Muscle layer of duodenum (tissue), 2 donors: ENCODE results near the gene GRID1.

Experiments used
- H3K27ac ChIP-seq: one replicate; pipeline ENCODE4 v1.7.0; 2013; ENCODE audit warnings: mild to moderate bottlenecking, low read length
- H3K27me3 ChIP-seq: one replicate; pipeline ENCODE4 v1.7.0; 2013; ENCODE audit warnings: low read depth, mild to moderate bottlenecking, control low read depth, low read length
- H3K36me3 ChIP-seq, 2 donors: one replicate each; pipeline ENCODE4 v1.7.0; 2013; ENCODE audit warnings: low read length in 2 of 2, control low read depth in 1 of 2, mild to moderate bottlenecking in 1 of 2; ENCODE audit not compliant: insufficient read depth in 2 of 2, control insufficient read depth in 1 of 2
- H3K4me1 ChIP-seq, 2 donors: one replicate each; pipeline ENCODE4 v1.7.0; 2013; ENCODE audit warnings: low read length in 2 of 2, mild to moderate bottlenecking in 2 of 2, control low read depth in 1 of 2, moderate library complexity in 1 of 2; ENCODE audit not compliant: insufficient read depth in 2 of 2, control insufficient read depth in 1 of 2
- H3K4me3 ChIP-seq, 2 donors: one replicate each; pipeline ENCODE4 v1.7.0; 2013; ENCODE audit warnings: low read length in 2 of 2, low read depth in 1 of 2, mild to moderate bottlenecking in 1 of 2
- H3K9me3 ChIP-seq, 2 donors: one replicate each; pipeline ENCODE4 v1.7.0; 2013; ENCODE audit warnings: low read length in 2 of 2, control low read depth in 1 of 2, mild to moderate bottlenecking in 1 of 2; ENCODE audit not compliant: control insufficient read depth in 1 of 2
- donor health status: healthy.

The GRID1 gene

GRCh38 chr10:86139066-86139657 is 227.4 kb downstream of the GRID1 start:
- no peak overlapping the region for H3K4me3 ChIP-seq
- H3K27me3 ChIP-seq: no peaks in the 10 kb centered on the region
- no peaks in the 10 kb centered on the region for H3K36me3 ChIP-seq
- no peak overlapping the region for H3K27ac ChIP-seq
- no peaks in the 10 kb centered on the region for H3K9me3 ChIP-seq
- H3K4me1 ChIP-seq: no peaks in the 10 kb centered on the region

DNA sequence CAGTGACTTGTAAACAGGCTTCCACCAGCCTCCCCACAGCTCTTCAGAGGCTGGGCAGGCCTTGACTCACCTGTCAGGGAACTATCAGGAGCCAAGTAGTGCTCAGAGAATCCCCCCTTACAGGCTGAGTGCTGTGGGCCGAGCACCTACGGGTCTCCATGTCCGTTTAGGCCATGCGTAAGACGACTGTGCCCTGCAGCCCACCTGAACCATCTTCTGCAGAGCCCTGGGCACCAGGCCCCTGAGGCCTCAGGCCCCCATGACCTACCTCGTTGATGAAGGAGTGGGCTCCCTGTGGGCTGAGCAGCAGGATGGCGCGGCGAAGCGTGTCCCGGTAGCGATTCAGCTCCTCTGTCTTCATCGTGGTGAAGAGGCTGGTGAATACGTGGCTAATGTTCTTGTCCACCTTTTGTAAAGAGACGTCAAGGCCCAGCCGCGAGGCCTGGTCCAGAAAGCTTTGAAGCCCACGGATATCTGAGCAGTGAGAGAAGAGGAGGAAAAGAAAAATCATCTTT is 228.0 kb downstream of the GRID1 start:
- Histone ChIP-seq H3K9me3 (no peaks in the 10 kb centered on the region), H3K4me1 (no peaks in the 10 kb centered on the region), H3K4me3 (no peak overlapping the region), H3K27ac (no peak overlapping the region), H3K27me3 (no peaks in the 10 kb centered on the region), H3K36me3 (no peaks in the 10 kb centered on the region)

DNA sequence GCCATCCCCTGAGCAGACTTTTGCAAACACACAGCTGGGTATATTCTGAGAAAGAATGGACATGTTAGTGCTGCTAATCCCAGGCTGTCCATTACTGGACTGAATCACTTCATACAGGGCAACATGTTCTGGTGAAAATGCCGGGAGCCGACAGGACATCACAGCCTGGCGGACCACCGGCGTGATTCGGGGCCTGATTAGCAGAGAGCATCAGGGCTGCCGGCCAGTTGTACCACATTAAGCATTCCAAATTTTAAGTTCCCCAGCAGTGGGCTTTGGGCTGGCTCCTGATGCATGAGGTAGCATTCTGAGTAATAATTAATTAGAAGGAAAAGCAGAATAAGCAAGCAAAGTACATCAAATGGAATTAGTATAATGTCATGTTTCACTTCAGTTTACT is 229.0 kb downstream of the GRID1 start:
- Histone ChIP-seq H3K27me3 (no peaks in the 10 kb centered on the region), H3K4me1 (no peaks in the 10 kb centered on the region), H3K9me3 (no peaks in the 10 kb centered on the region), H3K27ac (no peak overlapping the region), H3K4me3 (no peak overlapping the region), H3K36me3 (no peaks in the 10 kb centered on the region)

DNA sequence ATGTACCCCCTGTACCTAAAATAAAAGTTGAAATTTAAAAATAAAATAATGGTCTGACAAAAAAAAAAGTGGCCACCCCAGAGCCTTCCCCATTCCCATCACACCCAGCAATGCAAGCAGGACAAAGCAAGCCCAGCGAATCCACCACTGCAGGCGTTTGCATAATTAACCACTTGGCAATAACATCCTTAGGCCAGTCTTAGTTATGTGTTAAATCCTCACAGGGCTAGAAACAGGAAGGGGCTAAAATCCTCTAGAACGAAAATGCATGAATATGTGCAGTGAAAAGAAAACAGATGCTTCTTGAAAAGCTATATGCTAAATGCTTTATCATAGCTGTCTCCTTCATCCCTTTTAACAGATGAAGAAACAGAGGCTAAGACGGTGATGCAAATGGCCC is 229.7 kb downstream of the GRID1 start:
- Histone ChIP-seq H3K4me1 (no peaks in the 10 kb centered on the region), H3K27ac (no peak overlapping the region), H3K27me3 (no peaks in the 10 kb centered on the region), H3K9me3 (no peaks in the 10 kb centered on the region), H3K36me3 (no peaks in the 10 kb centered on the region), H3K4me3 (no peak overlapping the region)

GRCh38 chr10:86135191-86135590 is 231.4 kb downstream of the GRID1 start:
- Histone ChIP-seq H3K4me1 (no peaks in the 10 kb centered on the region), H3K27ac (no peak overlapping the region), H3K27me3 (no peaks in the 10 kb centered on the region), H3K36me3 (no peaks in the 10 kb centered on the region), H3K4me3 (no peak overlapping the region), H3K9me3 (peaks cover 0 to 6% of the 10 kb centered on the region in 2 donors)

- Histone ChIP-seq H3K27me3 (no peaks in the 10 kb centered on the region), H3K4me3 (no peak overlapping the region), H3K27ac (no peak overlapping the region), H3K9me3 (peaks cover 0 to 6% of the 10 kb centered on the region in 2 donors), H3K4me1 (no peaks in the 10 kb centered on the region), H3K36me3 (no peaks in the 10 kb centered on the region)
Measured at GRCh38 chr10:86130737-86131475, 235.7 kb downstream of the GRID1 start.

GRCh38 chr10:86130041-86130440 is 236.6 kb downstream of the GRID1 start:
- H3K9me3 ChIP-seq: peaks cover 0 to 6% of the 10 kb centered on the region in 2 donors
- no peak overlapping the region for H3K4me3 ChIP-seq
- H3K4me1 ChIP-seq: no peaks in the 10 kb centered on the region
- H3K27ac ChIP-seq: no peak overlapping the region
- no peaks in the 10 kb centered on the region for H3K27me3 ChIP-seq
- no peaks in the 10 kb centered on the region for H3K36me3 ChIP-seq

DNA sequence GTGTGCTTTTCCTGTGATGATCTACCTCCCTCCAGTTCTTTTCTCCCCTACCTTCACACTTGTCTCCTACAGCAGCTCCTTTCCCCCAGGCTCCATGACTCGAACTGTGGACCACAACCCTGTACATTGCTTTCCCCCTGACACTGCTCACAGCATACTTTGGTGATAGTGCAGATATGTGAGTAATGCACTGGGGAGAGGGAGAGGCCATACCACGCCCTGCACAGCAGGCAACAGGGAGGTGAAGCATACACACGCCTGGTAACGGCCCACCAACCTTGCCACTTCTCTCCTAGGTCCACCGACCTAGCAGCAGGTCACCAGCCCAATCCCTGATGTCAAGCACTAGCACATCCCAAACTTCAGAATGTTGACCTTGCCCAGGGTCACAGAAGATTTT is 238.2 kb downstream of the GRID1 start:
- Histone ChIP-seq H3K36me3 (no peaks in the 10 kb centered on the region), H3K4me1 (no peaks in the 10 kb centered on the region)

DNA sequence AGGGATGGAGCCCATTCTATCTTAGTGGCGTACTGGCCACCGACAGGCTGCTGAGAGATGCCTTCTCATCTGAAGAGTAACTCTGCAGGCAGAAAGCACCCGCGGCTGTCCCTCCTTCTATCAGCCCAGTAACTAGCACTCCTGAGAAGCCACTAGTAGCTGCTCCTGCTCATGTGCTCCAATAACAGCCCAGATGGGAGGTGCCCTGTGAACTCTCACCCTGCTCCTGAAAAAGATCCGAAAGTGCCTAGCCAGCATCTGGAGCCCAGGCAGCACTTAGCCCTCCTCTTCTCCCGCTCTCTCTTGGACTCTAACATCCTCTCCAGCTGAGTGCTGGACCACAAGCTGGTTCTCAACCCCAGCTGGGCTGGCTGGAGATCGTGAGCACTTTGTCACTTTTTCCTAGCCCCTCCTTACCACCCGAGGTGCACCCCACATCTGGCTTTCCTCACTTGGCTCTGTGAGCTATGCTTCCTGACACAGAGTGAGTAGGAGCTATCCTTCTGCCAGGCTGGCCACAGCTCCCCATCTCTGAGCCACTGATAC is 239.2 kb downstream of the GRID1 start:
- peaks cover 0 to 6% of the 10 kb centered on the region in 2 donors for H3K9me3 ChIP-seq
- H3K4me1 ChIP-seq: no peaks in the 10 kb centered on the region
- no peak overlapping the region for H3K27ac ChIP-seq
- H3K27me3 ChIP-seq: no peaks in the 10 kb centered on the region
- no peak overlapping the region for H3K4me3 ChIP-seq
- no peaks in the 10 kb centered on the region for H3K36me3 ChIP-seq

More for the DNA sequence above, 238.2 kb downstream of the GRID1 start:
- Histone ChIP-seq H3K4me3 (no peak overlapping the region), H3K27me3 (no peaks in the 10 kb centered on the region), H3K27ac (no peak overlapping the region), H3K9me3 (peaks cover 0 to 6% of the 10 kb centered on the region in 2 donors)

DNA sequence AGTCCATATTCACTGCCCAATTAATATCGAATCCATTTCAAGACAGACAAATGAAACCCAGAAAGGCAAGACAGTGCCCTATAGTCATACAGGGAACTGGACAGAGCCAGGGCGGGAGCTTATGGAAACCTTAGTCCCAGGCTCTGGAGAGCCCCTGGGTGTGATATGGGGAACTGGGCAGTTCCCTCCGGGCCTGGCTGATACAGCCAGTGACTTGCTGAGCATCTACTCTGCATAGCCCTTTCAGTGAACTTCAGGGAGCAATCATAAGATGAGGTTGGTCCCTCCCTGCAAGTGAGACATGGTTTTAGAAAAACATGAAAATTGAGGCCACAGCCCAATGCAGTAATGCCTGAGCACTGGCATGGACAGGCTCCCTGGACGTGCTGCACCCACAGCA is 241.9 kb downstream of the GRID1 start:
- no peaks in the 10 kb centered on the region for H3K36me3 ChIP-seq
- H3K4me1 ChIP-seq: no peaks in the 10 kb centered on the region
- H3K9me3 ChIP-seq: no peaks in the 10 kb centered on the region
- no peaks in the 10 kb centered on the region for H3K27me3 ChIP-seq
- no peak overlapping the region for H3K4me3 ChIP-seq
- H3K27ac ChIP-seq: no peak overlapping the region

DNA sequence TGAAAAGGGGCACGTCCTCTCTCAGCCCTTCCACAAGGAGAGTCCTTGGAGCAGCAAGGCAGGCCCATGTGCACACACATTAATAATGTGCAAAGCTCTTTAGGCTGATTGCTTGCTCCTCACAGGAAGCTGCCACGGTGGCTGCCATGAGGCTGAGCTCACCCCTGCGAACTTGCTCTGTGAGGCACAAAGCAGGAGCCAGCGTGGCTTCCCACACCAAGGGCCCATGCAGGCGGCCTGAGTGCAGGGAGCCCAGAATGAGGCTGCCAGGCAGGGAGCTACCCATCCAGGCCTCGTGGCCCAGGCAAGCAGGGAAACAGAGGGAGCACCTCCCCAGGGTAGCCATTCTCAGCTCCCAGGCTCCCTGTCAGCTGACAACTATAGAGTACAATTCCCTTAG is 242.9 kb downstream of the GRID1 start:
- H3K4me3 ChIP-seq: no peak overlapping the region
- H3K36me3 ChIP-seq: no peaks in the 10 kb centered on the region
- H3K9me3 ChIP-seq: no peaks in the 10 kb centered on the region
- H3K4me1 ChIP-seq: no peaks in the 10 kb centered on the region
- no peak overlapping the region for H3K27ac ChIP-seq
- H3K27me3 ChIP-seq: no peaks in the 10 kb centered on the region
